ENCODE measurements around the gene OVAAL.

- no peak for TF ChIP-seq CTCF (IDR thresholded peaks at IDR 0.05; ENCODE audit: low read depth, low read length, missing input control)
- no peak for TF ChIP-seq EGR1 (IDR thresholded peaks at IDR 0.05; ENCODE audit: low read depth in 2 of 2)
- no peak for TF ChIP-seq ZBTB33 (IDR thresholded peaks at IDR 0.05)
- no peak for TF ChIP-seq YY1 (IDR thresholded peaks at IDR 0.05)
- TF ChIP-seq SP1 (IDR thresholded peaks at IDR 0.05), result no peak
- no peak for TF ChIP-seq FOXA1 (IDR thresholded peaks at IDR 0.05)
- TF ChIP-seq RAD21 (IDR thresholded peaks at IDR 0.05), result no peak
Observed at GRCh38 chr1:180534214-180534613, 24.6 kb upstream of the OVAAL start.
